WTC11 (cell line): ENCODE results near the gene ADGRL3. TPM values are rescaled to one million over a fixed set of nuclear protein-coding genes. Genes with fewer than 3 reads are reported as not detected.

Source experiments
- ATAC-seq: fragments of 200-7000 bp; cut with Tn5 transposase; 2 replicates; pipeline ENCODE4 v1.10.0; 2021; ENCODE audit warnings: mild to moderate bottlenecking, moderate library complexity
- CTCF ChIA-PET: fragments of 300-600 bp; sonication (Branson Sonifier 250); formaldehyde crosslinking; loops from one replicate; lab custom pipeline; 2021; ENCODE audit warnings: antibody characterized with exemption; lab: Charles Lee
- POLR2A ChIA-PET: fragments of 350-600 bp; sonication (Branson Sonifier 250); formaldehyde crosslinking; loops from one replicate; lab custom pipeline; 2021; ENCODE audit warnings: antibody characterized with exemption; lab: Charles Lee
- DNase-seq: peaks from one replicate; pipeline ENCODE4 v3.0.0; 2021; ENCODE audit warnings: low spot score
- H3K27ac Mint-ChIP-seq: 2 replicates; pipeline ENCODE4 v1.8.0; 2021; ENCODE audit warnings: mixed read lengths
- H3K27me3 Mint-ChIP-seq: 2 replicates; pipeline ENCODE4 v1.8.0; 2021; ENCODE audit warnings: low read depth, mild to moderate bottlenecking, moderate library complexity, mixed read lengths
- H3K36me3 Mint-ChIP-seq: 2 replicates; pipeline ENCODE4 v1.8.0; 2021; ENCODE audit warnings: mixed read lengths
- H3K4me1 Mint-ChIP-seq: 2 replicates; pipeline ENCODE4 v1.8.0; 2022; ENCODE audit warnings: mixed read lengths
- H3K4me3 Mint-ChIP-seq: 2 replicates; pipeline ENCODE4 v1.8.0; 2021; ENCODE audit warnings: mild to moderate bottlenecking, moderate library complexity, mixed read lengths
- H3K9me3 Mint-ChIP-seq: 2 replicates; pipeline ENCODE4 v1.8.0; 2021; ENCODE audit warnings: mixed read lengths
- E2F1 ChIP-seq: sonication (generic); formaldehyde crosslinking; IDR thresholded peaks from 2 replicates; pipeline ENCODE4 v1.8.0; 2022; ENCODE audit warnings: mild to moderate bottlenecking, missing genetic modification reagents
- ESRRA ChIP-seq: sonication (generic); formaldehyde crosslinking; IDR thresholded peaks from 2 replicates; pipeline ENCODE4 v1.8.1; 2022; ENCODE audit warnings: mild to moderate bottlenecking, missing genetic modification reagents, borderline replicate concordance
- FOXK1 ChIP-seq: sonication (generic); formaldehyde crosslinking; IDR thresholded peaks from 2 replicates; pipeline ENCODE4 v1.8.0; 2022; ENCODE audit warnings: mild to moderate bottlenecking, moderate library complexity, missing genetic modification reagents
- FOXP1 ChIP-seq: sonication (generic); formaldehyde crosslinking; IDR thresholded peaks from 2 replicates; pipeline ENCODE4 v1.8.0; 2022; ENCODE audit warnings: missing genetic modification reagents, mild to moderate bottlenecking, moderate library complexity, borderline replicate concordance
- GRHL2 ChIP-seq: fragments of 250-450 bp; sonication (Bioruptor Pico); IDR thresholded peaks from 2 replicates; pipeline ENCODE4 v1.8.0; 2022; ENCODE audit warnings: mild to moderate bottlenecking, moderate library complexity; ENCODE audit not compliant: insufficient replicate concordance, severe bottlenecking
- IRF2 ChIP-seq: sonication (generic); formaldehyde crosslinking; IDR thresholded peaks from 2 replicates; pipeline ENCODE4 v1.8.0; 2022; ENCODE audit warnings: low read depth, missing genetic modification reagents, borderline replicate concordance
- KAT7 ChIP-seq: sonication (generic); formaldehyde crosslinking; IDR thresholded peaks from 2 replicates; pipeline ENCODE4 v1.8.1; 2023; ENCODE audit warnings: missing genetic modification reagents, mild to moderate bottlenecking, borderline replicate concordance
- MAX ChIP-seq: sonication (generic); formaldehyde crosslinking; IDR thresholded peaks from 2 replicates; pipeline ENCODE4 v1.8.0; 2022; ENCODE audit warnings: mild to moderate bottlenecking, missing genetic modification reagents
- MXD4 ChIP-seq: fragments of 250-450 bp; sonication (Bioruptor Pico); IDR thresholded peaks from 2 replicates; pipeline ENCODE4 v1.8.0; 2021; ENCODE audit warnings: mild to moderate bottlenecking, moderate library complexity, borderline replicate concordance
- NFYB ChIP-seq: sonication (generic); formaldehyde crosslinking; conservative IDR thresholded peaks from 2 replicates; pipeline ENCODE4 v1.8.0; 2022; ENCODE audit warnings: low read depth, missing genetic modification reagents
- OVOL2 ChIP-seq: fragments of 250-450 bp; sonication (Bioruptor Pico); IDR thresholded peaks from 2 replicates; pipeline ENCODE4 v1.9.0; 2021; ENCODE audit warnings: mild to moderate bottlenecking, borderline replicate concordance
- SMAD3 ChIP-seq: sonication (generic); formaldehyde crosslinking; IDR thresholded peaks from 2 replicates; pipeline ENCODE4 v1.8.0; 2022; ENCODE audit warnings: missing genetic modification reagents, mild to moderate bottlenecking, borderline replicate concordance
- SMAD4 ChIP-seq: sonication (generic); formaldehyde crosslinking; IDR thresholded peaks from 2 replicates; pipeline ENCODE4 v1.8.0; 2022; ENCODE audit warnings: mild to moderate bottlenecking, missing genetic modification reagents
- SOX15 ChIP-seq: fragments of 250-450 bp; sonication (Bioruptor Pico); IDR thresholded peaks from 2 replicates; pipeline ENCODE4 v1.9.0; 2021; ENCODE audit warnings: mild to moderate bottlenecking
- TEAD4 ChIP-seq: sonication (generic); formaldehyde crosslinking; IDR thresholded peaks from 2 replicates; pipeline ENCODE4 v1.8.0; 2022; ENCODE audit warnings: mild to moderate bottlenecking, missing genetic modification reagents
- USF1 ChIP-seq: sonication (generic); formaldehyde crosslinking; IDR thresholded peaks from 2 replicates; pipeline ENCODE4 v1.8.0; 2022; ENCODE audit warnings: mild to moderate bottlenecking, missing genetic modification reagents
- ZBTB21 ChIP-seq: sonication (generic); formaldehyde crosslinking; IDR thresholded peaks from 2 replicates; pipeline ENCODE4 v1.8.1; 2023; ENCODE audit warnings: mild to moderate bottlenecking, missing genetic modification reagents, borderline replicate concordance
- ZNF121 ChIP-seq: sonication (generic); formaldehyde crosslinking; IDR thresholded peaks from 2 replicates; pipeline ENCODE4 v1.8.0; 2023; ENCODE audit warnings: missing genetic modification reagents
- ZNF396 ChIP-seq: fragments of 250-450 bp; sonication (Bioruptor Pico); IDR thresholded peaks from 2 replicates; pipeline ENCODE4 v1.8.0; 2021; ENCODE audit warnings: mild to moderate bottlenecking, moderate library complexity, borderline replicate concordance
- ZNF423 ChIP-seq: fragments of 250-450 bp; sonication (Bioruptor Pico); IDR thresholded peaks from 2 replicates; pipeline ENCODE4 v2.1.2; 2022; ENCODE audit warnings: mild to moderate bottlenecking, moderate library complexity
- ZNF671 ChIP-seq: fragments of 250-450 bp; sonication (Bioruptor Pico); IDR thresholded peaks from 2 replicates; pipeline ENCODE4 v1.8.0; 2021; ENCODE audit warnings: mild to moderate bottlenecking
- total RNA-seq: library from RNA; stranded (reverse); gene quantifications from 3 replicates; pipeline ENCODE4 v1.2.3, GENCODE V29; 2021
- TF ChIP-seq, protein P1 (sequence below): sonication (generic); formaldehyde crosslinking; conservative IDR thresholded peaks from 2 replicates; pipeline ENCODE4 v1.8.1; 2022; ENCODE audit warnings: mild to moderate bottlenecking, missing genetic modification reagents
- TF ChIP-seq, protein P2 (sequence below): sonication (generic); formaldehyde crosslinking; IDR thresholded peaks from 2 replicates; pipeline ENCODE4 v1.8.0; 2023; ENCODE audit warnings: missing genetic modification reagents
- TF ChIP-seq, protein P3 (sequence below): fragments of 250-450 bp; sonication (Bioruptor Pico); IDR thresholded peaks from 2 replicates; pipeline ENCODE4 v1.9.0; 2021; ENCODE audit warnings: mild to moderate bottlenecking
- TF ChIP-seq, protein P4 (sequence below): sonication (generic); formaldehyde crosslinking; IDR thresholded peaks from 2 replicates; pipeline ENCODE4 v1.8.1; 2023; ENCODE audit warnings: mild to moderate bottlenecking, missing genetic modification reagents

Gene ADGRL3
- total RNA-seq, 1 experiment from 2014 or later: 8.7 TPM

DNA sequence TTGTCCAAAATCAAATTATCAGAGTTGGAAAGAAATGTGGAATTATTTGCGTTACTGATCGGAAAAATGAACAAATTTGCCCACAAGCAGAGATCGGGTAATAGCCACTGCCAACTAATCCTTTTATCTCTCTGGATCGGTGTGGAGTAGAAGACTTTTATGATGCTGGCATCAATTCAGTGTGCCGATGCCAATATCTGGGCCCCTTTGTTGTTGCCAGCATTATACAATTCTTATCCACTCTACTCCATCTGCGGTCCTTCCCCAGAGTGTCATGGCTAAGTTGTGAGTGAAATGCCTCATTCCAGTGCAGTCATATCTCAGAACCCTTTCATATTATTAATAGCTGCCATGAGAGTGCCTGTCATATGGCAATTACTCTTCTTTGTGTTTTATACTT is 660.2 kb downstream of the ADGRL3 start:
- H3K9me3 Mint-ChIP-seq: no peaks in the 10 kb centered on the region
- no peak overlapping the region for H3K27ac Mint-ChIP-seq
- no peaks in the 10 kb centered on the region for H3K36me3 Mint-ChIP-seq

DNA sequence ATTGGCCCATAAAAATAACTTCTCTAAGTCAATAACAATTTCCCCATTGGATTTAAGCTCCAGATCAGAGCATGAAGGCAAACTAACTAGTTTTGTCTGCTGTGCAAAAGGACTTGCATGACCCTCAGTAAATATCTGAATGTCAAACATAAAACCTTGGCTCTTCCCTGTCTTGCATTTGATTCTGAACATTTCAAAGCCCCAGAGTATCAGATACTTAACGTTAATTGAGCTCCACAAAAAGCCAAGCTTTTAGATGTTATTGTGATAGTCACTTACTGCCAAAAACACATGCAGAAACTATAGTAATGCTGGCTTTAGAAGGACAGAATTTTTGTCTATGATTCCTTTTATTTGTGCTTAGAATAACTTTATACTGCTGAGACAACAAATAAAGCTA is 664.2 kb downstream of the ADGRL3 start:
- Mint-ChIP-seq H3K4me3 (no peak overlapping the region), H3K4me1 (peaks cover 34% of the 10 kb centered on the region), H3K27ac (no peak overlapping the region), H3K9me3 (no peaks in the 10 kb centered on the region), H3K27me3 (peaks cover 9% of the 10 kb centered on the region), H3K36me3 (no peaks in the 10 kb centered on the region)
- DNase-seq (no peak), ATAC-seq (no peak)
- CTCF ChIA-PET: no interaction called here
- POLR2A ChIA-PET: no interaction called here
- TF ChIP-seq ZBTB21 (CRISPR knock-in tag): no peak
- TF ChIP-seq MAX (CRISPR knock-in tag): no peak
- no peak for TF ChIP-seq MXD4
- TF ChIP-seq, protein P1, sequence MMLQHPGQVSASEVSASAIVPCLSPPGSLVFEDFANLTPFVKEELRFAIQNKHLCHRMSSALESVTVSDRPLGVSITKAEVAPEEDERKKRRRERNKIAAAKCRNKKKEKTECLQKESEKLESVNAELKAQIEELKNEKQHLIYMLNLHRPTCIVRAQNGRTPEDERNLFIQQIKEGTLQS (CRISPR knock-in tag): no peak
- no peak for TF ChIP-seq FOXK1
- TF ChIP-seq, protein P2, sequence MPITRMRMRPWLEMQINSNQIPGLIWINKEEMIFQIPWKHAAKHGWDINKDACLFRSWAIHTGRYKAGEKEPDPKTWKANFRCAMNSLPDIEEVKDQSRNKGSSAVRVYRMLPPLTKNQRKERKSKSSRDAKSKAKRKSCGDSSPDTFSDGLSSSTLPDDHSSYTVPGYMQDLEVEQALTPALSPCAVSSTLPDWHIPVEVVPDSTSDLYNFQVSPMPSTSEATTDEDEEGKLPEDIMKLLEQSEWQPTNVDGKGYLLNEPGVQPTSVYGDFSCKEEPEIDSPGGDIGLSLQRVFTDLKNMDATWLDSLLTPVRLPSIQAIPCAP (CRISPR knock-in tag): no peak
- TF ChIP-seq NFYB: no peak
- TF ChIP-seq, protein P3, sequence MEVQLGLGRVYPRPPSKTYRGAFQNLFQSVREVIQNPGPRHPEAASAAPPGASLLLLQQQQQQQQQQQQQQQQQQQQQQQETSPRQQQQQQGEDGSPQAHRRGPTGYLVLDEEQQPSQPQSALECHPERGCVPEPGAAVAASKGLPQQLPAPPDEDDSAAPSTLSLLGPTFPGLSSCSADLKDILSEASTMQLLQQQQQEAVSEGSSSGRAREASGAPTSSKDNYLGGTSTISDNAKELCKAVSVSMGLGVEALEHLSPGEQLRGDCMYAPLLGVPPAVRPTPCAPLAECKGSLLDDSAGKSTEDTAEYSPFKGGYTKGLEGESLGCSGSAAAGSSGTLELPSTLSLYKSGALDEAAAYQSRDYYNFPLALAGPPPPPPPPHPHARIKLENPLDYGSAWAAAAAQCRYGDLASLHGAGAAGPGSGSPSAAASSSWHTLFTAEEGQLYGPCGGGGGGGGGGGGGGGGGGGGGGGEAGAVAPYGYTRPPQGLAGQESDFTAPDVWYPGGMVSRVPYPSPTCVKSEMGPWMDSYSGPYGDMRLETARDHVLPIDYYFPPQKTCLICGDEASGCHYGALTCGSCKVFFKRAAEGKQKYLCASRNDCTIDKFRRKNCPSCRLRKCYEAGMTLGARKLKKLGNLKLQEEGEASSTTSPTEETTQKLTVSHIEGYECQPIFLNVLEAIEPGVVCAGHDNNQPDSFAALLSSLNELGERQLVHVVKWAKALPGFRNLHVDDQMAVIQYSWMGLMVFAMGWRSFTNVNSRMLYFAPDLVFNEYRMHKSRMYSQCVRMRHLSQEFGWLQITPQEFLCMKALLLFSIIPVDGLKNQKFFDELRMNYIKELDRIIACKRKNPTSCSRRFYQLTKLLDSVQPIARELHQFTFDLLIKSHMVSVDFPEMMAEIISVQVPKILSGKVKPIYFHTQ (CRISPR knock-in tag): no peak
- TF ChIP-seq SOX15 (CRISPR knock-in tag): no peak
- no peak for TF ChIP-seq KAT7 (CRISPR knock-in tag)

More for the DNA sequence above, 660.2 kb downstream of the ADGRL3 start:
- peaks cover 9% of the 10 kb centered on the region for H3K27me3 Mint-ChIP-seq
- CTCF ChIA-PET: no interaction called here
- POLR2A ChIA-PET: no interaction called here
- H3K4me1 Mint-ChIP-seq: peaks cover 9% of the 10 kb centered on the region
- ATAC-seq: no peak
- H3K4me3 Mint-ChIP-seq: no peak overlapping the region
- TF ChIP-seq OVOL2 (CRISPR knock-in tag) (no peak), ZNF396 (no peak), FOXP1 (CRISPR knock-in tag) (no peak), E2F1 (CRISPR knock-in tag) (no peak), ESRRA (CRISPR knock-in tag) (no peak), TEAD4 (CRISPR knock-in tag) (no peak), ZNF671 (CRISPR knock-in tag) (no peak), ZNF423 (no peak), SOX15 (CRISPR knock-in tag) (no peak), SMAD4 (CRISPR knock-in tag) (no peak), ZBTB21 (CRISPR knock-in tag) (no peak), SMAD3 (CRISPR knock-in tag) (no peak), GRHL2 (CRISPR knock-in tag) (no peak), IRF2 (no peak), USF1 (CRISPR knock-in tag) (no peak), ZNF121 (no peak)
- TF ChIP-seq, protein P4, sequence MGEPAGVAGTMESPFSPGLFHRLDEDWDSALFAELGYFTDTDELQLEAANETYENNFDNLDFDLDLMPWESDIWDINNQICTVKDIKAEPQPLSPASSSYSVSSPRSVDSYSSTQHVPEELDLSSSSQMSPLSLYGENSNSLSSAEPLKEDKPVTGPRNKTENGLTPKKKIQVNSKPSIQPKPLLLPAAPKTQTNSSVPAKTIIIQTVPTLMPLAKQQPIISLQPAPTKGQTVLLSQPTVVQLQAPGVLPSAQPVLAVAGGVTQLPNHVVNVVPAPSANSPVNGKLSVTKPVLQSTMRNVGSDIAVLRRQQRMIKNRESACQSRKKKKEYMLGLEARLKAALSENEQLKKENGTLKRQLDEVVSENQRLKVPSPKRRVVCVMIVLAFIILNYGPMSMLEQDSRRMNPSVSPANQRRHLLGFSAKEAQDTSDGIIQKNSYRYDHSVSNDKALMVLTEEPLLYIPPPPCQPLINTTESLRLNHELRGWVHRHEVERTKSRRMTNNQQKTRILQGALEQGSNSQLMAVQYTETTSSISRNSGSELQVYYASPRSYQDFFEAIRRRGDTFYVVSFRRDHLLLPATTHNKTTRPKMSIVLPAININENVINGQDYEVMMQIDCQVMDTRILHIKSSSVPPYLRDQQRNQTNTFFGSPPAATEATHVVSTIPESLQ (CRISPR knock-in tag): no peak
- no peak for DNase-seq
